H1 (cell line): Measurements from ENCODE around the gene ZNRF3. TPM values are rescaled to one million over a fixed set of nuclear protein-coding genes. Genes with fewer than 3 reads are reported as not detected.

Source experiments
- CHD7 ChIP-seq: fragments of 300-600 bp; sonication (generic); IDR thresholded peaks from 2 replicates; pipeline ENCODE4 v1.7.1; 2012; ENCODE audit warnings: low read length, moderate library complexity, mild to moderate bottlenecking, inconsistent platforms; ENCODE audit not compliant: insufficient replicate concordance
- polyA plus RNA-seq, 7 experiments: library from polyadenylated mRNA; depleted of rRNA in 3 of 7; stranded (reverse) in 5 of 7; unstranded in 2 of 7; fragments of >200 nt in 5 of 7; fragments of 200-250 nt in 2 of 7; gene quantifications; 1 replicate in 5 of 7; 2 replicates in 1 of 7; 4 replicates in 1 of 7; pipeline versions ENCODE4 v1.2.1 to v1.2.3, GENCODE V29; 2011 to 2013; ENCODE audit warnings: missing spikeins in 2 of 7, mixed read lengths in 2 of 7
- total RNA-seq: library from RNA; stranded (reverse); fragmentation: NEBNext Ultra II Directional; extraction: Animal tissue kit (Norgen Biotek cat#: 25700); gene quantifications from 2 replicates; pipeline ENCODE4 v1.2.1, GENCODE V29; 2021

ZNRF3 gene
- total and polyA plus RNA-seq, 2 of the 8 experiments (the other 6 are each of a cell fraction or from before 2014, with no cell fraction given): 14.1 to 21.7 TPM

- TF ChIP-seq CHD7: no peak
These were observed 16.0 kb downstream of the ZNRF3 start (continued) for GRCh38 chr22:28899199-28899853.
